ENCODE results near the gene SPON2.

SPON2 gene

DNA sequence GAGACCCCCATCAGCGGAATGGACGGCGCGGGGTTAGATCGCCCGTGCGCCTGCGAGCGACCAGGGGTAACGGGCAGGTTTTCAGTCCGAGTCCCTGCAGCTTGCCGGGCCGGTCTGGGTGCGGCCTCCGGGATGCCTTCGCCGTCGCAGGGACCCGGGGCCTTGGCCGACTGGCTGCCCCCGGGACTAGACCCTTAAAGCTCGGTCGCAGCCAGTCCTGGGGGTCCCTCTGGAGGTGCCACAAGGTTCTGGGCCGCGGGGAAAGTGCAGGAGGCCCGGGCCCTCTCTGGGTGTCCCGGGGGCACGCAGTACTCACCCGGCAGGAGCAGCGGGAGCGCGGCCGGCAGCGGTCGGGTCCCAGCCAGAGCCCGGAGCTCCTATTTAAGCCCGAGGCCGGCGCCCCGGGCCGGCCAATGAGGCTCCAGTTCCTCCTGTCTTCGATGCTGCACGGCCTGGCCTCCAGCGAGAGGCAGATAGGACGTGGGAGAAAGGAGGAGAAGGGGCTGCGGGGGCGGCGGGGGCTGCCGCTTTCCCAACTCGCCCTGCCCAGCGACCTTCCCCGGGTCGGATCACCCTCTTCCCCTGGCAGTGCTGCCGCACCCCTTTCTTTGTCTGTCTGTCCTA lies at the start of gene SPON2:
Gene SPON2 (minus strand): TSS at position 356 of the 624 bp plus-strand sequence.
- DNase-seq (ENCODE audit: low read depth in 1 of 2, low spot score in 1 of 2) = no peak

GRCh38 chr4:1221155-1221870 lies 48.9 kb upstream of the SPON2 start:
- DNase-seq (ENCODE audit: low read depth in 1 of 2, low spot score in 1 of 2) = no peak

GRCh38 chr4:1220566-1220965 lies 48.2 kb upstream of the SPON2 start:
- DNase-seq (ENCODE audit: low read depth in 1 of 2, low spot score in 1 of 2) = no peak

DNA sequence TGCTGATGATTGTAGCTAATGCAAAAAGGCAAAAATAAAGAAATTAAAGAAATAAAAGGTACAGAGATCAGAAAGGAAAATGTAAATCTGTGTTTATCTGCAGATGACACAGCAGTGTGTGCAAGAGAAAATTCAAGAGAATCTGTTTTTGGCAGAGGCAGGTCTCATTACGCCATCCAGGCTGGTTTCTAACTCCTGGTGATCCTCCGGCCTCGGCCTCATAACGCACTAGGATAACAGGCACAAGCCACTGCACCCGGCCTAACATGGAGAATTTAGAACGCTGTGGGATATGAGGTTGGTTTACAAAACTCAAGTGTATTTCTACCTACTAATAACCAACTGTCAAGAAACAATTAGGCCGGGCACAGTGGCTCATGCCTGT lies 47.2 kb upstream of the SPON2 start:
- DNase-seq (ENCODE audit: low read depth in 1 of 2, low spot score in 1 of 2) = no peak

GRCh38 chr4:1218634-1219565 lies 46.5 kb upstream of the SPON2 start:
- no peak for DNase-seq (ENCODE audit: low read depth in 1 of 2, low spot score in 1 of 2)

DNA sequence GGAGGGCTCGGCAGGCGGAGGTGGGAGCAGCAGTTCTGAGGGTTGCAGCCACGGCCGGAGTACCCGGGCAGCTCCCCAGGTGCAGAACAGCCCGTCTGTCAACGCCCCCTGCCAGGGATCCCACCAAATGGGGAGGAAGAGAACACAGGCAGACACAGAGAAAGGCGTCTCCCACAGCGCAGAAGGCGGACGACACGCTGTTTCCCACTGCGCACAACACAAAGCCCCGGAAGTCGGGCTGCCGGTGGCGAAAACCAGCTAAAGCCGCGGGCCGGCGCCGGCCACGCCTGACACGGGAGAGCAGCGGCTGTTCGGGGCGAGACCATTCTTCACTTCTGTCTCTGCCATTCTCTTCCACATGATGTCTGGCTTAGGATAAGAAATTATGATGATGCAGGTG lies 45.0 kb upstream of the SPON2 start:
- no peak for DNase-seq (ENCODE audit: low read depth in 1 of 2, low spot score in 1 of 2)

GRCh38 chr4:1216869-1217294 lies 44.5 kb upstream of the SPON2 start:
- peak; percentile 38 to 51 for DNase-seq (ENCODE audit: low read depth in 1 of 2, low spot score in 1 of 2)

DNA sequence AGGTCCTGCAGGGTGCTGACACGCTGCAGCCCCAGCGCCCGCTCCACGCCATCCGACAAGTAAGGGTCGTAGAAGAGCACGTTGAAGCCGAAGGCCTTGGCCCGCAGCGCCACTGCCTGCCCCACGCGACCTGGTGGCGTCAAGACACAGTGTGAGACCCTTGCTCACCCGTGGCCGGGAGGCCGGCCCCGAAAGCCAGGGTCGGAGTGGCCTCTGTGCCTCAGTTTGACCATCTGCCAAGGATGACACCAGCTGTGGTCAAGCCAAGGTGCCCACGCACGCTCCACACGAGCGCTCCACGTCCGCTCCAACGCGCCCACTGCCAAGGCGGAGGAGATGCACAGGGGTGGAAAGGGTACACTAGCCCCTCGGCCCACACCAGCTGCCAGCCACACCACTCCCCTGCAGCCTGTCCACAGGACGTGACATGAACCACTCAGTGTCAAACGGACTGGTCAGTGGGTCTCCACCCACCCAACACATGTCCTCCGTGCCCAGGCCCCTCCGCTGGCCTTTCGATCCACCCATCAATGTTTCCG lies 43.8 kb upstream of the SPON2 start:
- DNase-seq (ENCODE audit: low read depth in 1 of 2, low spot score in 1 of 2) = no peak

GRCh38 chr4:1215141-1216075 lies 43.0 kb upstream of the SPON2 start:
- DNase-seq (ENCODE audit: low read depth in 1 of 2, low spot score in 1 of 2) = no peak

DNA sequence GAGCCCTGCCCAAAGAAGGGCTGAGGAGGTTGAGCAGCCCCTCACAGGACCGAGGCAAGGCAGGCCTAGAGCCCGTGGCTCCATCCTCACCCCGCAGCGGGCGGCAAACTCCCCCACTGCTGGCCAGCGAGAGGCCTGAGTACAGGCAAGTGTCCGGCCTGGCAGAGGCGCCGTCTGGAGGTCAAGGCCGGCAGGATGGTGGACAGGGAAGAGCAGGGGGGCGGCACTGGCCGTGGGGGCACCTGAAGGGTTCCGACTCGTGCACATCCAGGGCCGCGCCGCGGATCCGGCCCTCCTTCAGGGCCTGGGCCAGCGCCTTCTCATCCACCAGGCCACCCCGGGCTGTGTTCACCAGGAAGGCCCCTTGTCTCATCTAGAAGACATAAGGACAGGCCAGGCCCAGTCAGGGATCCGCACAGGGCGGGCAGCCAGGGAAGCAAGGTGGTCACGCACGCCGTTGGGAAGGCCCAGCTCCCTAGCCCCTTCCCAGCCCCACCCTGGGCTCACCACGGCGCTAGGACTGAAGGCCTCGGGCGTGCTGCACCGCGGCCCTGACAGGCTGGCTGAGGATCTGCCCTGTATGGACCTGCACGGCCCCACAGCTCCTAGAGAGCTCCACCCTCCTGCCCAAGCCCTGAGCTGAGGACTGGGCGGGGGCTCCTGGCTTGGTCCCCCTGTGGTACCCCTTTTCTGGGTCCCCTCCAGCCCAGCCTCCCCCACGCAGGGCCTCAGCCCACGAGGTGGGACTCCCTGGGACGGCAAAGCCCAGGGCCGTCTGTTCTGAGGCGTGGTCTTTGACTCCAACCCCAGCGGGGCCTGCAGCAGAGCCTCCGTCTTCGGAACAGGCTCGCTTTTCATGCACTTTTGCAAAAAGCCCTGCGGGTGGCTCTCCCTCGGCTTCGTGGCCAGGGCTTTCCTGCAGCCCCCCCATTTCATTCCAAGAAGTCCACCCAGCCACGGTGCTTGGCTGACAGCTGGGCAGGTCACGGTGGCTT lies 42.0 kb upstream of the SPON2 start:
- DNase-seq (ENCODE audit: low read depth in 1 of 2, low spot score in 1 of 2) = no peak

- DNase-seq (ENCODE audit: low read depth in 1 of 2, low spot score in 1 of 2) = no peak
These were observed 41.1 kb upstream of the SPON2 start for GRCh38 chr4:1213336-1213995.

DNA sequence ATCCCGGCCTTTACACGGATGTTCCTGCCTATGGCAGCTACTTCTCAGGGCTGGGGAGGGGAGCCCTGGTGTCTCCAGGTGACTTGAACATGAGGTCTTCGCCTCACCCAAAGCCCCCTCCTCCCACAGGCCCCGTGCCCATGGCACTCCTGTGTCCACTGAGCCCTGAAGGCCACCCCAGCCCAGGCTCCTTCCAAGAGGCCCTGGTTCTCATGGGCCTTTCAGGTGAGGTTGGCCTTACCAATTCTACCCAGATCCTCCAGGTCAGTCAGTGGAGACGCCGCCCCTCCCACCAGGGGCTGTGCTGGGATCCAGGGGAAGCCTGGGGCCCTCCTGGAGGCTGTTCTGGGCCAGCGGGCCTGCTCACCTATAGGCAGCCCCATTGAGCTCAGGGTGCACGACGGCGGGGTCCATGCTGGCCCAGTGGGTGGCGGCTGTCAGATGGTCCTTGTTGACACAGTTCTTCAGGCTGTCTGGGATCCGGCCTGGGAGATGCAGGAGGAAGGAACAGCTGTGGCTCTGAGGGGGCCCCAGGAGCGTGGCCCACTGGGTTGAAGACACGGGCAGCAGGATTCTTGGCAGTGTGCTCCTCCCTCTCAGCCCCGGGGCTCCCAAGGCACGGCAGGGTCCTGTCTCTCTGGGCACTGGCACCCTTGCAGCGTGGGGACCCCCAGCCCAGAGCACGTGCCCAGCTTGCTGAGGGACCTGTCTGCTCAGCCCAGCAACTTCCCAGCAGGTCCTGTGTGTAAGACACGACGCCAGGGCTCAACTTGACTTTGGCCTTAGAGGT lies 40.4 kb upstream of the SPON2 start:
- no peak for DNase-seq (ENCODE audit: low read depth in 1 of 2, low spot score in 1 of 2)

DNA sequence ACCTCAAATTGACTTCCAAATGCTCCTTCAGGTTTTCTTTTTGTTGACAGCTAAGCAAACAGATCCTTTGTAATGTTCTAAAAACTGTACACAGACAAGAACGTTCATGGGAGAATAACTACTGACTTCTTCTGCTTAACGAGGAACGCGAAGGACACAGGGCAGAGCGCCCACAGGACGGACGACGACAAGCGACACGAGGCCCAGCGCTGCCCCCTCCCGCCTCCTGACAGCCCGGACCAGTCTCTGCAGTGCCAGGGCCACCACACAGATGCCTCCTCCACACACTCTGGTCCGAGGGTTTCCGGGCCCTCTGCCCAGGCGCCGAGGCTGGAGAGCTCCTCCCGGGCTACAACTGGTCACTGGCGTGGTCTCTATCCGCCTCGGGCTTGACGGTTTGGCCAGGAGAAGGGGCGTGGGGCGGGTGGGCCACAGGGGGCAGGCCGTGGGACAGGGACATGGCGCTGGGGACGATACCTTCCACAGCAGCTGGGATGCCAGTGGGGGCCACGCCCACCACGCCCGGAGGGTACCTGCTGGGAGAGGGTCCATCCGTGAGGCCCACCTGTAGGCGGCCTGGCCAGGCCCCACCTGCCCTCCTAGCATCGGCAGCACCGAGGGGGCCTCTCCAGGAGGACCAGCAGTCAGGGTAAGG lies 39.6 kb upstream of the SPON2 start:
- no peak for DNase-seq (ENCODE audit: low read depth in 1 of 2, low spot score in 1 of 2)

DNA sequence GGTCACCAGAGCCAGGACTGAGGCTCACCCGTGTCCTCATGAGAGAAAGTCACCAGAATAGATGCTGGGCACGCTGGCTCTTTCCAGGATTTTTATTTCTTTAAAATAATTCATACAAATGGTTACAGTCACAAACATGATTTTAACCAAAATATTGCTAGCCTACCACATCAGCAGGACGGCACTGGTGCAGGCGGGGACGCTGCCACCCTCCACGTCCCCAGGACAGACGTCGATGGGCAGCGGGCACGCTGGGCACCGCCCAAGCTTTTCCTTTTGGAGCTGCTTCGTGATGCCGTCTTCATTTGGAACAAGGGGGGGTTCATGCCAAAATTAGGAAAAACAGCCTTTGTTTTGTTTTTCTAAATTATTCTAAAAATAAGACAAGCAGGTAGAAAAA lies 39.0 kb upstream of the SPON2 start:
- DNase-seq (ENCODE audit: low read depth in 1 of 2, low spot score in 1 of 2) = no peak

- no peak for DNase-seq (ENCODE audit: low read depth in 1 of 2, low spot score in 1 of 2)
These were observed 38.6 kb upstream of the SPON2 start for GRCh38 chr4:1210971-1211370.

GRCh38 chr4:1210241-1210841 lies 38.0 kb upstream of the SPON2 start:
- no peak for DNase-seq (ENCODE audit: low read depth in 1 of 2, low spot score in 1 of 2)

GRCh38 chr4:1209821-1210220 lies 37.4 kb upstream of the SPON2 start:
- DNase-seq (ENCODE audit: low read depth in 1 of 2, low spot score in 1 of 2) = no peak

Measured in activated CD4-positive, alpha-beta T cell treated with anti-CD3 and anti-CD28 coated beads, Interleukin-2, amount 50 U/mL, for 24 hours (primary cell).